ENCODE results near the gene SCARB1. TPM values are rescaled to one million over a fixed set of nuclear protein-coding genes. Genes with fewer than 3 reads are reported as not detected.

The SCARB1 gene
- total and polyA plus RNA-seq, 2 experiments from 2014 or later: 50.4 to 90.0 TPM

GRCh38 chr12:124848621-124849380 lies 14.9 kb downstream of the SCARB1 start:
- Histone ChIP-seq H4K20me1 (ENCODE audit: insufficient read depth, poor library complexity, severe bottlenecking) (no peaks in the 10 kb centered on the region), H3K79me2 (peaks cover 23% of the 10 kb centered on the region), H3K4me1 (ENCODE audit: insufficient read depth) (peaks cover 21% of the 10 kb centered on the region), H3K9me2 (replicated peaks; ENCODE audit: insufficient read depth) (no peaks in the 10 kb centered on the region), H3K4me2 (no peak overlapping the region), H3K4me3 (no peak overlapping the region), H3K36me3 (replicated peaks; ENCODE audit: insufficient read depth, low read depth) (no peaks in the 10 kb centered on the region), H3K27ac (no peak overlapping the region), H3K9me3 (ENCODE audit: low read depth) (no peaks in the 10 kb centered on the region), H3K27me3 (no peaks in the 10 kb centered on the region), H2AFZ (no peak overlapping the region)
- TF ChIP-seq CTCF (IDR thresholded peaks at IDR 0.05; ENCODE audit: poor library complexity): no peak
- TF ChIP-seq EZH2phosphoT487 (IDR thresholded peaks at IDR 0.05; ENCODE audit: low read depth, severe bottlenecking, unreplicated experiment): no peak
- TF ChIP-seq EZH2 (IDR thresholded peaks at IDR 0.05; ENCODE audit: borderline replicate concordance): no peak
- WGBS (ENCODE audit: low lambda C conversion rate, missing lambda C conversion rate): 92% methylated on average over 16 of the region's 17 CpGs
- no peak for DNase-seq (ENCODE audit: low spot score)

- DNase-seq (ENCODE audit: low spot score): no peak
- no peak overlapping the region for H3K4me2 ChIP-seq
- no peaks in the 10 kb centered on the region for H4K20me1 ChIP-seq (ENCODE audit: insufficient read depth, poor library complexity, severe bottlenecking)
- peaks cover 18% of the 10 kb centered on the region for H3K4me1 ChIP-seq (ENCODE audit: insufficient read depth)
- H3K36me3 ChIP-seq (replicated peaks; ENCODE audit: insufficient read depth, low read depth): no peaks in the 10 kb centered on the region
- H2AFZ ChIP-seq: no peak overlapping the region
- 86% methylated on average over 12 of the region's 12 CpGs for WGBS (ENCODE audit: low lambda C conversion rate, missing lambda C conversion rate)
- no peak overlapping the region for H3K4me3 ChIP-seq
- H3K27me3 ChIP-seq: no peaks in the 10 kb centered on the region
- H3K9me2 ChIP-seq (replicated peaks; ENCODE audit: insufficient read depth): no peaks in the 10 kb centered on the region
- H3K9me3 ChIP-seq (ENCODE audit: low read depth): no peaks in the 10 kb centered on the region
- H3K79me2 ChIP-seq: peaks cover 32% of the 10 kb centered on the region
- no peak overlapping the region for H3K27ac ChIP-seq
- TF ChIP-seq EZH2phosphoT487 (IDR thresholded peaks at IDR 0.05; ENCODE audit: low read depth, severe bottlenecking, unreplicated experiment): no peak
- no peak for TF ChIP-seq EZH2 (IDR thresholded peaks at IDR 0.05; ENCODE audit: borderline replicate concordance)
- no peak for TF ChIP-seq CTCF (IDR thresholded peaks at IDR 0.05; ENCODE audit: poor library complexity)
These were observed 16.3 kb downstream of the SCARB1 start for GRCh38 chr12:124847113-124848074.

DNA sequence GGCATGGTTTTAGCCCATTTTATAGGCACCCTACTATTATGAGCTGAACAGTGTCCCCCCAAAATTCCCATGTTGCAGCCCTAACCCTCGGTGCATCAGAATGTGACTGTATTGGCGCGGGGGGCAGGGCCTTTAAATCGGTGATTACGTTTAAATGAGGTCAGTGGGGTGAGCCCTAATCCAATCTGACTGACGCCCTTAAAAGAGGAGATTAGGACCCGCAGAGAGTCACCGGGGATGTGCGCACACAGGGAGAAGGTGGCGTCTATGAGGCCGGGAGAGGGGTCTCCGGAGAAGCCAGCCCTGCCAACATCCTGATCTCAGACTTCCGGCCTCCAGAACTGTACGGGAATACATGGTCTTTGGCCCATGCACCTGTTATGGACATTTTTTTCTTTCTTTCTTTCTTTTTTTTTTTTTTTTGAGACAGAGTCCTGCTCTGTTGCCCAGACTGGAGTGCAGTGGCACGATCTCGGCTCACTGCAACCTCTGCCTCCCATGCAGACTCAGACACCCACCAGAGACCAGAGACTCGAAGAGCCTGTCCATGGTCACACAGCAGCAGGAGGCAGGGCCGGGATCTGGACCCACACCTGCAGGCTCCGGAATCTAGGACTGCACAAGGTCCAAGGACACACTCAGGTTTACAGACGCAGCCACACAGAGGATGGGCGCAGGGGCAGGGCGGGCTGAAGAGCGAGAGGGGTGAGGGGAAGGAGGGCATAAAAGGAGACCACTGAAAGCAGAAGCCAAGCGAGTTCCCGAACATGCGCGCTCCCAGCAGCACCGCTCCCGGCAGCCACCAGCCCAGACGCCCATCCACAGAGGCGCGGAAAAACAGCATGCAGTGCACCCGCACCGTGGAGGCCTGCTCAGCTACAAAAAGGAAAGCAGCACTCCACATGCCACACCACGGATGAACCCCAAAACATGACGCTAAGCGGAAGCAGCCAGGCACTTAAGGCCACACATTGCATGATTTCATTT lies 19.0 kb downstream of the SCARB1 start:
- Histone ChIP-seq H3K36me3 (replicated peaks; ENCODE audit: insufficient read depth, low read depth) (no peaks in the 10 kb centered on the region), H3K9me3 (ENCODE audit: low read depth) (no peaks in the 10 kb centered on the region), H3K9me2 (replicated peaks; ENCODE audit: insufficient read depth) (no peaks in the 10 kb centered on the region), H4K20me1 (ENCODE audit: insufficient read depth, poor library complexity, severe bottlenecking) (no peaks in the 10 kb centered on the region), H3K4me1 (ENCODE audit: insufficient read depth) (peaks cover 6% of the 10 kb centered on the region), H3K4me2 (no peak overlapping the region), H2AFZ (no peak overlapping the region), H3K79me2 (peaks cover 31% of the 10 kb centered on the region), H3K27ac (no peak overlapping the region), H3K27me3 (no peaks in the 10 kb centered on the region), H3K4me3 (no peak overlapping the region)
- WGBS (ENCODE audit: low lambda C conversion rate, missing lambda C conversion rate): 95% methylated on average over 37 of the region's 37 CpGs
- TF ChIP-seq EZH2 (IDR thresholded peaks at IDR 0.05; ENCODE audit: borderline replicate concordance) (no peak), EZH2phosphoT487 (IDR thresholded peaks at IDR 0.05; ENCODE audit: low read depth, severe bottlenecking, unreplicated experiment) (no peak), CTCF (IDR thresholded peaks at IDR 0.05; ENCODE audit: poor library complexity) (no peak)
- DNase-seq (ENCODE audit: low spot score): no peak
